ENCODE data around the gene SERINC5. TPM values are rescaled to one million over a fixed set of nuclear protein-coding genes. Genes with fewer than 3 reads are reported as not detected.

SERINC5 gene
- total RNA-seq, 1 experiment from 2014 or later, result 5.7 TPM

DNA sequence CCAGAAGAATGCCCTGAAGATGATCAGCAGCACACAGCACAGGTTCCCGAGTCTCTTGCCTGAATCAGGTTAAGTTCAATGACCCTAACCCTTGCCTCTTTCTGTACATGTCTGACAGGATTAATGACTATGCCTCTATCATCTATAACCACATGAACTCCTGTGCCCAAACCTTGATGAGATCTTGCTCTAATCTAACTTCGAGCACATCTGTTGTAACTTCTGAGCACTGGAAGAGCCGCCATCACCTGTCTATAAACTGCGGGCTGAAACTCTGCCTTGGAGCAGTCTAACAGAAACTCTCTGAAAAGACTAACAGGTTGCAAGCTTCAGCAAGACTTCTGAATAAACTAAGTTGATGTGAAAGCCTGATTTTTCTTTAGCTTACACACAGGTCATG, 44.5 kb downstream of the SERINC5 start:
- Histone ChIP-seq H3K9ac (ENCODE audit: low read length) (no peak overlapping the region), H3K79me2 (ENCODE audit: low read length) (no peaks in the 10 kb centered on the region), H3K9me3 (ENCODE audit: low read length) (no peaks in the 10 kb centered on the region), H3F3A (ENCODE audit: low read length, unreplicated experiment) (no peaks in the 10 kb centered on the region), H3K4me3 (ENCODE audit: low read length) (no peak overlapping the region), H4K20me1 (ENCODE audit: low read length) (no peaks in the 10 kb centered on the region), H3K27ac (ENCODE audit: low read length) (no peak overlapping the region), H3K9me2 (replicated peaks; ENCODE audit: low read length) (no peaks in the 10 kb centered on the region), H2AFZ (ENCODE audit: low read length) (no peak overlapping the region), H3K27me3 (ENCODE audit: low read length) (no peaks in the 10 kb centered on the region), H3K4me1 (ENCODE audit: insufficient read depth, low read length) (peaks cover 20% of the 10 kb centered on the region), H3K4me2 (ENCODE audit: low read length) (no peak overlapping the region), H3K36me3 (ENCODE audit: low read depth, low read length) (no peaks in the 10 kb centered on the region)
- no peak for ATAC-seq
- TF ChIP-seq, protein P1, sequence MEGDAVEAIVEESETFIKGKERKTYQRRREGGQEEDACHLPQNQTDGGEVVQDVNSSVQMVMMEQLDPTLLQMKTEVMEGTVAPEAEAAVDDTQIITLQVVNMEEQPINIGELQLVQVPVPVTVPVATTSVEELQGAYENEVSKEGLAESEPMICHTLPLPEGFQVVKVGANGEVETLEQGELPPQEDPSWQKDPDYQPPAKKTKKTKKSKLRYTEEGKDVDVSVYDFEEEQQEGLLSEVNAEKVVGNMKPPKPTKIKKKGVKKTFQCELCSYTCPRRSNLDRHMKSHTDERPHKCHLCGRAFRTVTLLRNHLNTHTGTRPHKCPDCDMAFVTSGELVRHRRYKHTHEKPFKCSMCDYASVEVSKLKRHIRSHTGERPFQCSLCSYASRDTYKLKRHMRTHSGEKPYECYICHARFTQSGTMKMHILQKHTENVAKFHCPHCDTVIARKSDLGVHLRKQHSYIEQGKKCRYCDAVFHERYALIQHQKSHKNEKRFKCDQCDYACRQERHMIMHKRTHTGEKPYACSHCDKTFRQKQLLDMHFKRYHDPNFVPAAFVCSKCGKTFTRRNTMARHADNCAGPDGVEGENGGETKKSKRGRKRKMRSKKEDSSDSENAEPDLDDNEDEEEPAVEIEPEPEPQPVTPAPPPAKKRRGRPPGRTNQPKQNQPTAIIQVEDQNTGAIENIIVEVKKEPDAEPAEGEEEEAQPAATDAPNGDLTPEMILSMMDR (conservative IDR thresholded peaks at IDR 0.05; ENCODE audit: low read depth, low read length), result no peak
- TF ChIP-seq EZH2phosphoT487 (IDR thresholded peaks at IDR 0.05; ENCODE audit: borderline replicate concordance, low read length) (no peak), EZH2 (IDR thresholded peaks at IDR 0.05; ENCODE audit: low read length, unreplicated experiment) (no peak)
- ChIA-PET CTCF (no interaction called here), POLR2A (ENCODE audit: unreplicated experiment) (no interaction called here)
- intact Hi-C loops (cut with micrococcal nuclease), result no loop called here
- no peak for DNase-seq
- BruUV-seq (replicated peaks), result no TSS peak

DNA sequence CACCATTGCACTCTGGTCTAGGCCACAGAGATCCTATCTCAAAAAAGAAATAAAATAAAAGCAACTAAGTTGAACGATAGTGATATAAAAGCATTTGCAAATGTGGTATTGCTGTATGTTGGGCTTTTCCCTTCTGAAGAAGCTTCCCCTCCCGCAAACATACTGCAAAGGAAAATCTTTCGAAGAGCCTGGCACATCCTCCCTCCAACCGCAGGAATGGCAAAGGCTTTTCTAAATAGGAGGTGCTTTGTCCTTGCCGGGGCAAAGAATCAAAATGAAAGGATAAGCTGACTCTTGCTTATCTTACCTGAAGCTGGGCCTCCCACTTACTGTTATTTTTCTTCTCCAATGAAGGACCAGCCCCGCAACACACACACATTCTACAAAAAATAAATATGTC, 45.8 kb downstream of the SERINC5 start:
- no peak for TF ChIP-seq EZH2phosphoT487 (IDR thresholded peaks at IDR 0.05; ENCODE audit: borderline replicate concordance, low read length)
- TF ChIP-seq, protein P1 (conservative IDR thresholded peaks at IDR 0.05; ENCODE audit: low read depth, low read length), result no peak
- no peak for TF ChIP-seq EZH2 (IDR thresholded peaks at IDR 0.05; ENCODE audit: low read length, unreplicated experiment)
- Histone ChIP-seq H2AFZ (ENCODE audit: low read length) (no peak overlapping the region), H3K9me3 (ENCODE audit: low read length) (no peaks in the 10 kb centered on the region), H3K36me3 (ENCODE audit: low read depth, low read length) (no peaks in the 10 kb centered on the region), H3K79me2 (ENCODE audit: low read length) (no peaks in the 10 kb centered on the region), H3K27ac (ENCODE audit: low read length) (no peak overlapping the region), H3K9ac (ENCODE audit: low read length) (no peak overlapping the region), H4K20me1 (ENCODE audit: low read length) (no peaks in the 10 kb centered on the region), H3K4me2 (ENCODE audit: low read length) (no peak overlapping the region), H3K27me3 (ENCODE audit: low read length) (no peaks in the 10 kb centered on the region), H3K4me1 (ENCODE audit: insufficient read depth, low read length) (peaks cover 18% of the 10 kb centered on the region), H3K9me2 (replicated peaks; ENCODE audit: low read length) (no peaks in the 10 kb centered on the region), H3K4me3 (ENCODE audit: low read length) (no peak overlapping the region), H3F3A (ENCODE audit: low read length, unreplicated experiment) (no peaks in the 10 kb centered on the region)
- intact Hi-C loops (cut with micrococcal nuclease), result no loop called here
- DNase-seq (no peak), ATAC-seq (no peak)
- CTCF ChIA-PET, result no interaction called here
- POLR2A ChIA-PET (ENCODE audit: unreplicated experiment), result no interaction called here
- no TSS peak for BruUV-seq (replicated peaks)

DNA sequence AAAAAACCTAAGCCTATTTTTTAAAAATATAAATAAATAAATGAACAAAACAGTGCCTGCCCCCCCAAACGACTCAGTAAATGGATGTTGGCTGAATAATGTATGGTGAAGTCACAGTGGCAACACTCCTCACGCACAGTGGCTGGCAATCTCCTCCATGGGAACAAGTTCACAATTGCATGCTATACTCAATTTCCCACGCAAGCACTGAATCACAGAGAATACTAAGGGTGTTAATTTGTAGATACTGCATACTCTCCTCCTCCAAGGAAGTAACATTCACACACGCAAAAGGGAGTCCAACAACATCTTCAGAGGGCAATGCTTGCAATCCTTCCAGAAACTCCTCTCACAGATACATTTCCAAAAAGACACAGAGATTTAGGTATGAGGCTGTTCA, 47.5 kb downstream of the SERINC5 start:
- Histone ChIP-seq H3K79me2 (ENCODE audit: low read length) (no peaks in the 10 kb centered on the region), H3K4me3 (ENCODE audit: low read length) (no peak overlapping the region), H3K4me1 (ENCODE audit: insufficient read depth, low read length) (peaks cover 1% of the 10 kb centered on the region), H4K20me1 (ENCODE audit: low read length) (no peaks in the 10 kb centered on the region), H3F3A (ENCODE audit: low read length, unreplicated experiment) (no peaks in the 10 kb centered on the region), H3K27ac (ENCODE audit: low read length) (no peak overlapping the region), H3K27me3 (ENCODE audit: low read length) (no peaks in the 10 kb centered on the region), H3K9ac (ENCODE audit: low read length) (no peak overlapping the region), H3K9me3 (ENCODE audit: low read length) (no peaks in the 10 kb centered on the region), H3K36me3 (ENCODE audit: low read depth, low read length) (no peaks in the 10 kb centered on the region), H2AFZ (ENCODE audit: low read length) (no peak overlapping the region), H3K4me2 (ENCODE audit: low read length) (no peak overlapping the region), H3K9me2 (replicated peaks; ENCODE audit: low read length) (no peaks in the 10 kb centered on the region)
- ATAC-seq (no peak), DNase-seq (no peak)
- POLR2A ChIA-PET (ENCODE audit: unreplicated experiment), result no interaction called here
- BruUV-seq (replicated peaks), result no TSS peak
- TF ChIP-seq EZH2phosphoT487 (IDR thresholded peaks at IDR 0.05; ENCODE audit: borderline replicate concordance, low read length), result no peak
- TF ChIP-seq, protein P1 (conservative IDR thresholded peaks at IDR 0.05; ENCODE audit: low read depth, low read length), result no peak
- no peak for TF ChIP-seq EZH2 (IDR thresholded peaks at IDR 0.05; ENCODE audit: low read length, unreplicated experiment)
- intact Hi-C loops (cut with micrococcal nuclease), result no loop called here
- CTCF ChIA-PET, result no interaction called here
